Heart left ventricle (tissue), 13 donors: ENCODE data around the gene SLC2A8.

Source experiments
- POLR2A ChIP-seq, 2 donors: fragments of 450-650 bp; IDR thresholded peaks; one replicate each; pipeline ENCODE4 v1.6.1; 2017; ENCODE audit warnings: antibody characterized with exemption in 2 of 2, mild to moderate bottlenecking in 2 of 2, moderate library complexity in 2 of 2
- TF ChIP-seq, protein P1 (sequence below), 12 donors: fragments of 200-600 bp; sonication (generic) in 4 of 12; IDR thresholded peaks; one replicate each; pipeline versions ENCODE4 v1.5.0 to v1.8.0; 2018 to 2022; ENCODE audit warnings: antibody characterized with exemption in 12 of 12, mild to moderate bottlenecking in 5 of 12
- donor health status: ischemic (EF 13 %, LVEDD 7.1; RV severe dilation, severe dysfunction).
- donor health status: DM: no; HTN: yes; CAD: no.
- donor health status: DM: no; HTN: no; CAD: no.
- donor health status: ischemic (EF 25% LVEDD 6.9; RV normal size, moderate dysfunction).
- donor health status: ischemic (EF 25% LVEDD 5.7; RV mildly dilated, moderate dysfunction).
- donor health status: ischemic (EF 35%, LVEDD 5.7; RV mildly dilated, moderate dysfunction).
- donor health status: nonischemic (EF 11% LVEDD 7.7; RV severe dilation, severe dysfunction).
- donor health status: DM: yes; HTN: yes; CAD: no.
- donor health status: PGD.
- donor health status: ischemic (EF 29% LVEDD 5.4; RV normal size, mild dysfunction).
- donor health status: nonischemic (EF 23%, LVEDD 6.1; RV moderate dilation, normal function).

GRCh38 chr9:127451608-127451857, 54.6 kb downstream of the SLC2A8 start:
- TF ChIP-seq, protein P1, sequence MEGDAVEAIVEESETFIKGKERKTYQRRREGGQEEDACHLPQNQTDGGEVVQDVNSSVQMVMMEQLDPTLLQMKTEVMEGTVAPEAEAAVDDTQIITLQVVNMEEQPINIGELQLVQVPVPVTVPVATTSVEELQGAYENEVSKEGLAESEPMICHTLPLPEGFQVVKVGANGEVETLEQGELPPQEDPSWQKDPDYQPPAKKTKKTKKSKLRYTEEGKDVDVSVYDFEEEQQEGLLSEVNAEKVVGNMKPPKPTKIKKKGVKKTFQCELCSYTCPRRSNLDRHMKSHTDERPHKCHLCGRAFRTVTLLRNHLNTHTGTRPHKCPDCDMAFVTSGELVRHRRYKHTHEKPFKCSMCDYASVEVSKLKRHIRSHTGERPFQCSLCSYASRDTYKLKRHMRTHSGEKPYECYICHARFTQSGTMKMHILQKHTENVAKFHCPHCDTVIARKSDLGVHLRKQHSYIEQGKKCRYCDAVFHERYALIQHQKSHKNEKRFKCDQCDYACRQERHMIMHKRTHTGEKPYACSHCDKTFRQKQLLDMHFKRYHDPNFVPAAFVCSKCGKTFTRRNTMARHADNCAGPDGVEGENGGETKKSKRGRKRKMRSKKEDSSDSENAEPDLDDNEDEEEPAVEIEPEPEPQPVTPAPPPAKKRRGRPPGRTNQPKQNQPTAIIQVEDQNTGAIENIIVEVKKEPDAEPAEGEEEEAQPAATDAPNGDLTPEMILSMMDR (IDR thresholded peaks at IDR 0.05), result no peak
- no peak for TF ChIP-seq POLR2A (IDR thresholded peaks at IDR 0.05)
